ENCODE results near the gene MEX3C. TPM values are rescaled to one million over a fixed set of nuclear protein-coding genes. Genes with fewer than 3 reads are reported as not detected.

MEX3C gene
- total and polyA plus RNA-seq, 9 donors, result 18.1 to 47.4 (median 33.0) TPM

DNA sequence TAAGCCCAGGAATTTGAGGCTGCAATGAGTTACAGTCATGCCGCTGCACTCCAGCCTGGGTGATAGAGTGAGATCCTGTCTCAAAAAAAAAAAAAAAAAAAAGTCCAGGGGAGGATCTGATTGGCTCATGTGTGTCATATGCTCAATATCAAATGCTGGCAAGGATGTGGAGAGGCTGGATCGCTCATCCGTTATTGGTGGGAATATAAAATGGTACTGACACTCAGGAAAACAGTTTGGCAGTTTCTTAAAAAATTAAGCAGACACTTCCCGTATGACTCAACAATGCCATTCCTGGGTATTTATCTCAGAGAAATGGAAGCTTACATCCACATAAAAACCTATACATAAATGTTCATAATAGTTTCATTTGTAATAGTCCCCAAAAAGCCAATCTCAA is 68.9 kb downstream of the MEX3C start:
- no peaks in the 10 kb centered on the region for H3K9me3 ChIP-seq
- no peaks in the 10 kb centered on the region for H3K36me3 ChIP-seq
- DNase-seq, result no peak
- 79 to 84% (median 80%) methylated on average over 4 of the region's 4 CpGs for WGBS, 3 donors
- TF ChIP-seq POLR2A (IDR thresholded peaks at IDR 0.05) (no peak), EP300 (IDR thresholded peaks at IDR 0.05) (no peak), CTCF (IDR thresholded peaks at IDR 0.05) (no peak)
- H3K27me3 ChIP-seq, result no peaks in the 10 kb centered on the region
- H3K4me3 ChIP-seq, result no peak overlapping the region
- no peak overlapping the region for H3K27ac ChIP-seq
- no peaks in the 10 kb centered on the region for H3K4me1 ChIP-seq (ENCODE audit: insufficient read depth)
- intact Hi-C loops (cut with DNase I), result no loop called here

DNA sequence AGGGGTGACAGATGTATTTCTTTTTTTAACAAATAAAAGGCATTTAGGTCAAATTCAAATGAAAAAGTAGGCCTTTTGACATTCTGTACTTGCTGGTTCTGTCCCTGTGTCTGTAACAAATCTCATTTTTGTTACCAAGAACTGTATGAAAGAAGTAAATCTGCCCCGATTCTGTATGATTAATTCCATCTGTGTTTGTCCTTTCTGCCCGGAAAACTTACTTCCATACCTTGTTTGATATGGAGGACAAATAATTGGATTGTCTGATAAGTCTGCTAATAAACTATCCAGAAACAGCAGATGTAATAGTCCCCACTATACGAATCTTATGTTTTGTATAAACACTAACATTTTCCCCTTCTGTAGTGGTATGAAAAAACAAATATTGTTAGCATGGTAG is 69.8 kb downstream of the MEX3C start:
- no peak for TF ChIP-seq EP300 (IDR thresholded peaks at IDR 0.05)
- no peak for TF ChIP-seq POLR2A (IDR thresholded peaks at IDR 0.05)
- no peak for TF ChIP-seq CTCF (IDR thresholded peaks at IDR 0.05)
- intact Hi-C loops (cut with DNase I), result no loop called here
- Histone ChIP-seq H3K27me3 (no peaks in the 10 kb centered on the region), H3K27ac (no peak overlapping the region), H3K4me3 (no peak overlapping the region), H3K4me1 (ENCODE audit: insufficient read depth) (no peaks in the 10 kb centered on the region), H3K36me3 (no peaks in the 10 kb centered on the region), H3K9me3 (no peaks in the 10 kb centered on the region)
- no peak for DNase-seq
- WGBS, 3 donors, result 23 to 40% (median 25%) methylated on average over 3 of the region's 3 CpGs

- DNase-seq, result no peak
These were observed 71.5 kb downstream of the MEX3C start for GRCh38 chr18:51125976-51126375.

More at GRCh38 chr18:51125976-51126375, 71.5 kb downstream of the MEX3C start:
- H3K4me1 ChIP-seq (ENCODE audit: insufficient read depth), result no peaks in the 10 kb centered on the region
- no peaks in the 10 kb centered on the region for H3K9me3 ChIP-seq
- H3K36me3 ChIP-seq, result no peaks in the 10 kb centered on the region
- H3K27me3 ChIP-seq, result no peaks in the 10 kb centered on the region
- no peak overlapping the region for H3K4me3 ChIP-seq
- intact Hi-C loops (cut with DNase I), result no loop called here
- H3K27ac ChIP-seq, result no peak overlapping the region
- no peak for TF ChIP-seq POLR2A (IDR thresholded peaks at IDR 0.05)
- TF ChIP-seq EP300 (IDR thresholded peaks at IDR 0.05), result no peak
- no peak for TF ChIP-seq CTCF (IDR thresholded peaks at IDR 0.05)
- WGBS, 3 donors, result 89 to 98% (median 95%) methylated on average over 2 of the region's 2 CpGs

Other genes starting within 250 kb of the MEX3C start
- 10 to 100 TPM in 2 of 7 donors, 1 to 10 TPM in 5; 2.5 to 14.3 (median 6.4) TPM for gene ELAC1, start 229.6 kb downstream of the MEX3C start, total RNA-seq
- 1 to 10 TPM; 5.2 to 6.8 TPM for gene ELAC1, start 229.6 kb downstream of the MEX3C start, polyA plus RNA-seq
- gene SMAD4, start 167.5 kb downstream of the MEX3C start, total RNA-seq, result 100 to 1,000 TPM; 104 to 159 (median 140) TPM
- gene SMAD4, start 167.5 kb downstream of the MEX3C start, polyA plus RNA-seq, result 100 to 1,000 TPM in 1 of 2 donors, 10 to 100 TPM in 1; 38.5 to 117 TPM